DND-41 (cell line): ENCODE results near the gene ZNF454.

Experiments used
- ATAC-seq: fragments of 200-7000 bp; cut with Tn5 transposase; 3 replicates; pipeline ENCODE4 v1.9.1; 2021; ENCODE audit warnings: low read depth; ENCODE audit not compliant: insufficient read depth
- DNase-seq: peaks from one replicate; pipeline ENCODE4 v3.0.0-alpha.2; 2020
- H2AFZ ChIP-seq: 2 replicates; pipeline ENCODE4 v1.6.0; 2012; ENCODE audit warnings: low read depth, low read length
- H3K27ac ChIP-seq: 2 replicates; pipeline ENCODE4 v1.5.1; 2012; ENCODE audit warnings: low read length, inconsistent platforms
- H3K27me3 ChIP-seq: fragments of 200-600 bp; sonication (generic); 2 replicates; pipeline ENCODE4 v1.6.0; 2012; ENCODE audit warnings: low read length, mild to moderate bottlenecking, inconsistent platforms; ENCODE audit not compliant: insufficient read depth, poor library complexity
- H3K36me3 ChIP-seq: 2 replicates; pipeline ENCODE4 v1.5.1; 2012; ENCODE audit warnings: low read length, inconsistent platforms; ENCODE audit not compliant: insufficient read depth
- H3K4me1 ChIP-seq: 2 replicates; pipeline ENCODE4 v1.5.1; 2012; ENCODE audit warnings: mild to moderate bottlenecking, low read length; ENCODE audit not compliant: insufficient read depth
- H3K4me2 ChIP-seq: 2 replicates; pipeline ENCODE4 v1.6.0; 2012; ENCODE audit warnings: mild to moderate bottlenecking, moderate library complexity, low read length, inconsistent platforms; ENCODE audit not compliant: insufficient read depth
- H3K4me3 ChIP-seq, 2 experiments: fragments of 200-600 bp in 1 of 2; shearing (Covaris generic) in 1 of 2; 2 replicates each; pipeline ENCODE4 v1.5.1; 2012 to 2016; ENCODE audit warnings: inconsistent platforms in 2 of 2, low read length in 2 of 2, mild to moderate bottlenecking in 2 of 2, low read depth in 1 of 2, moderate library complexity in 1 of 2
- H3K79me2 ChIP-seq: 2 replicates; pipeline ENCODE4 v1.6.0; 2012; ENCODE audit warnings: low read length, inconsistent platforms; ENCODE audit not compliant: insufficient read depth
- H3K9ac ChIP-seq: 2 replicates; pipeline ENCODE4 v1.6.0; 2012; ENCODE audit warnings: low read depth, mild to moderate bottlenecking, inconsistent platforms, low read length, moderate library complexity
- H3K9me3 ChIP-seq: 2 replicates; pipeline ENCODE4 v1.5.1; 2012; ENCODE audit warnings: low read length, moderate library complexity, mild to moderate bottlenecking, inconsistent platforms; ENCODE audit not compliant: insufficient read depth, severe bottlenecking
- H4K20me1 ChIP-seq: 2 replicates; pipeline ENCODE4 v1.6.0; 2012; ENCODE audit warnings: low read length; ENCODE audit not compliant: insufficient read depth
- CTCF ChIP-seq: IDR thresholded peaks from 2 replicates; pipeline ENCODE4 v1.5.1; 2012; ENCODE audit warnings: borderline replicate concordance, low read length, moderate library complexity, mild to moderate bottlenecking; ENCODE audit not compliant: poor library complexity, severe bottlenecking; ENCODE audit errors: extremely low read depth
- EZH2 ChIP-seq: IDR thresholded peaks from 3 replicates; pipeline ENCODE4 v1.6.1; 2012; ENCODE audit warnings: borderline replicate concordance, low read depth, mild to moderate bottlenecking, moderate library complexity, low read length, inconsistent platforms; ENCODE audit not compliant: severe bottlenecking

Gene ZNF454

DNA sequence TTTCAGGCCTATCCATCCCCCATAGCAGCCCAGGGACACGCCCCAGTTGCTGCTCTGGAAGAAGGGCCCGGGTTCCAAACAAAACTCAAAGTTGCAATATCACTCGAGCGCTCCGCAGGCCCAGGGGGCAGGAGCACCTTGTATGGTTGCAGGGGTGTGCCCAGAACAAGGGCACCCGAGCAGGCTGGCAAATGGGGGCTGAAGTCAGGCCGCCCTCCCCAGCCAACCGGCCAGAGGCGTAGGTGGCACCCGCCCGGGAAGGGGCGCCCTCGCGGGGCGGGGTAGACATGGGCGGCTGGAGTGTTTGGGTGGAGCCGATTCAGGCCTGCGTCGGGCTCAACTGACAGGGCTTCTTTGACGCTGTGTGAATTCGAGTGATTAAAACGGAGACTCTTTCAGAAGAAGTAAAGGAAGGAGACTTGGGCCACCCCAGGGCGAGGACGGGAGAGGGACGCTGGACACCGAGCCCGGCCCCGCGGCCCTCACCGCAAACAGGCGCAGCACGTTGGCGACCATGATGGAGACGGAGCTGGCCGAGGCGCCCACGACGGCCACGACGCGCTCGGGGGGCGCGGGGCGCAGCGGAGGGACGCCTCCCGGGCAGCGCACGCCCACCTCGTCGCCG is 53.1 kb downstream of the ZNF454 start:
- no peaks in the 10 kb centered on the region for H3K36me3 ChIP-seq
- H3K9me3 ChIP-seq = no peaks in the 10 kb centered on the region
- no peaks in the 10 kb centered on the region for H3K27me3 ChIP-seq
- no peak for TF ChIP-seq CTCF
- TF ChIP-seq EZH2 = no peak
- ATAC-seq (no peak), DNase-seq (no peak)
- no peaks in the 10 kb centered on the region for H3K79me2 ChIP-seq
- no peaks in the 10 kb centered on the region for H4K20me1 ChIP-seq
- H2AFZ ChIP-seq = no peak overlapping the region
- H3K4me3 ChIP-seq = no peak overlapping the region
- no peaks in the 10 kb centered on the region for H3K4me1 ChIP-seq
- H3K9ac ChIP-seq = no peak overlapping the region
- no peak overlapping the region for H3K4me2 ChIP-seq
- no peak overlapping the region for H3K27ac ChIP-seq

GRCh38 chr5:178994580-178995340 is 53.8 kb downstream of the ZNF454 start, which contains the start of gene GRM6:
Gene GRM6 (minus strand): TSS chr5:178995320. CDS start chr5:178994944, 376 bp downstream.
- Histone ChIP-seq H3K4me2 (no peak within 1 kb of the TSS), H3K4me3 (no peak within 1 kb of the TSS), H3K27ac (no peak within 1 kb of the TSS), H2AFZ (no peak within 1 kb of the TSS), H3K9me3 (no peaks in the 10 kb centered on the region), H3K36me3 (no peaks in the 10 kb centered on the region), H4K20me1 (no peaks in the 10 kb centered on the region), H3K27me3 (no peaks in the 10 kb centered on the region), H3K9ac (no peak within 1 kb of the TSS), H3K79me2 (no peaks in the 10 kb centered on the region), H3K4me1 (no peaks in the 10 kb centered on the region)
- TF ChIP-seq CTCF = no peak
- DNase-seq (no peak), ATAC-seq (no peak)

GRCh38 chr5:178995341-178995690 is 54.3 kb downstream of the ZNF454 start:
- Histone ChIP-seq H3K27me3 (no peaks in the 10 kb centered on the region), H3K9me3 (no peaks in the 10 kb centered on the region), H4K20me1 (no peaks in the 10 kb centered on the region), H3K36me3 (no peaks in the 10 kb centered on the region), H3K27ac (no peak overlapping the region), H3K9ac (no peak overlapping the region), H3K4me3 (no peak overlapping the region), H3K4me1 (no peaks in the 10 kb centered on the region), H3K79me2 (no peaks in the 10 kb centered on the region), H2AFZ (no peak overlapping the region), H3K4me2 (no peak overlapping the region)
- ATAC-seq (no peak), DNase-seq (no peak)
- no peak for TF ChIP-seq EZH2
- TF ChIP-seq CTCF = no peak

DNA sequence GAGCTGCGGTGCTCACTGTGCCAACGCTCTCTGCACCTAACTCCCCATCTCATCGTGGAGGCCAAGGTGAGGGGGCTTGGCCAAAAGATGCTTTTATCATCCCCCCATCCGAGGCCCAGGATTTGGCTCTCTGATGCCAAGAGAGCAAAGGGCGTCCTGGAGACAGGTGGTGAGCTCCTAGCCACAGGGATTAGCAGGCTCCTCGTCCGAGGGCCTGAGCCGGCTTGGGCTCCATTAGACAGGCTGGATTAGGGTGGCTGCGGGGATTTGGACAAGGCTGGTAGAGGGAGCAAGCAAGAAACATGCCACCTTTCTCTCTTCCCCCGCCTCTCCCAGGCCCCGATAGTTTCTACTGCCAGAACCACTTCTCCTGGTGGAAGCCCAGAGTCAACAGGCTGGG is 55.2 kb downstream of the ZNF454 start:
- no peaks in the 10 kb centered on the region for H3K9me3 ChIP-seq
- no peaks in the 10 kb centered on the region for H3K27me3 ChIP-seq
- H3K27ac ChIP-seq = no peak overlapping the region
- no peaks in the 10 kb centered on the region for H4K20me1 ChIP-seq
- no peaks in the 10 kb centered on the region for H3K79me2 ChIP-seq
- no peak overlapping the region for H3K4me3 ChIP-seq
- no peak overlapping the region for H3K4me2 ChIP-seq
- H3K36me3 ChIP-seq = no peaks in the 10 kb centered on the region
- DNase-seq (no peak), ATAC-seq (no peak)
- H2AFZ ChIP-seq = no peak overlapping the region
- no peaks in the 10 kb centered on the region for H3K4me1 ChIP-seq
- no peak overlapping the region for H3K9ac ChIP-seq
- no peak for TF ChIP-seq CTCF
- no peak for TF ChIP-seq EZH2
